Measurements from ENCODE around the gene RMND5A.

DNA sequence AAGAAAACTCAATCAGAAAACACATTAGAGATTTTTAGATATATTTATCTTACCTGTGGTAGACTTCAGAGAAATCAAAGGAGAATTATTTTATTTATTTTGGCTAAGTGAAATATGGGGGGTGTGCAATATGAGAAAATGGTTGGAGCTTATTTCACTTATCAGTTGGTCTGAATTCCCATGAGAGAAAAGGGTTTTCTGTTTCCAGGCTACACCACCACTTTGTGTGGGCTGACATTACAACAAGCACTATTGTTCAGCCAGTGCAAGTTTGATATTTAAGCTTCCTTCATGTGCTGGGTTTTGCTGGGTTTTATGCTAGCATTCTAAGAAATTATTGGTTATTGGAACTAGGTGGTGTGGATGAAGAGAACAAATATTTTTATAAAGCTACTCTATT, 33.5 kb downstream of the RMND5A start:
- TF ChIP-seq, protein P1, sequence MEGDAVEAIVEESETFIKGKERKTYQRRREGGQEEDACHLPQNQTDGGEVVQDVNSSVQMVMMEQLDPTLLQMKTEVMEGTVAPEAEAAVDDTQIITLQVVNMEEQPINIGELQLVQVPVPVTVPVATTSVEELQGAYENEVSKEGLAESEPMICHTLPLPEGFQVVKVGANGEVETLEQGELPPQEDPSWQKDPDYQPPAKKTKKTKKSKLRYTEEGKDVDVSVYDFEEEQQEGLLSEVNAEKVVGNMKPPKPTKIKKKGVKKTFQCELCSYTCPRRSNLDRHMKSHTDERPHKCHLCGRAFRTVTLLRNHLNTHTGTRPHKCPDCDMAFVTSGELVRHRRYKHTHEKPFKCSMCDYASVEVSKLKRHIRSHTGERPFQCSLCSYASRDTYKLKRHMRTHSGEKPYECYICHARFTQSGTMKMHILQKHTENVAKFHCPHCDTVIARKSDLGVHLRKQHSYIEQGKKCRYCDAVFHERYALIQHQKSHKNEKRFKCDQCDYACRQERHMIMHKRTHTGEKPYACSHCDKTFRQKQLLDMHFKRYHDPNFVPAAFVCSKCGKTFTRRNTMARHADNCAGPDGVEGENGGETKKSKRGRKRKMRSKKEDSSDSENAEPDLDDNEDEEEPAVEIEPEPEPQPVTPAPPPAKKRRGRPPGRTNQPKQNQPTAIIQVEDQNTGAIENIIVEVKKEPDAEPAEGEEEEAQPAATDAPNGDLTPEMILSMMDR (conservative IDR thresholded peaks at IDR 0.05; ENCODE audit: low read depth, low read length), result no peak
- TF ChIP-seq EZH2 (IDR thresholded peaks at IDR 0.05; ENCODE audit: low read length, unreplicated experiment) (no peak), EZH2phosphoT487 (IDR thresholded peaks at IDR 0.05; ENCODE audit: borderline replicate concordance, low read length) (no peak)
